HG03460 (cell line): ENCODE results near the gene PIAS2.
"Not testable (repeated sequence)": the region's sequence is repeated elsewhere in the genome, so short reads cannot be mapped to it uniquely, and the experiment has no call there.

ENCODE experiments used
- ATAC-seq: cut with Tn5 transposase; IDR thresholded peaks from one replicate; pipeline ENCODE4 v1.9.1; 2021; ENCODE audit not compliant: unreplicated experiment

Gene PIAS2

GRCh38 chr18:46903406-46903805 is 13.9 kb downstream of the PIAS2 start:
- no peak for ATAC-seq

- peak; percentile 89 for ATAC-seq
These were observed 17.9 kb downstream of the PIAS2 start for GRCh38 chr18:46899274-46899948.

DNA sequence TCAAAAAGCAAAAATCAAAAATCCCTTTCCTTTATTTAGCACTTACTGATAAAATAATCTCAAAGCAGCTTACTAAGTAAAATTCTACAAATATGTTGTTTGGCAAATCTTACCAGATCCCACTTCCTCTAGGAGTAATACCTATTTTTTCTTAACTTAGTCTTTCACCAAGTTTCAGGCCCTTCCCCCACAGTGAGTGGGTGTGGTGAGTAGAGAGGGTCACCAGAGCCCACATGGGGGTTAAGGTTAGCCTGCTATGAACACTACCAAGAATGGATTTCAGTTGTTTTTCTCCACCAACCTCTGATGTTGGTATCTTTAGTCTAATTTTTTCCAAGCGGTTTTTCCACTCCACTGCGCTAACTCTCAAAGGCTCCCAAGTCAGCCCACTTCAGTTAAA is 23.2 kb downstream of the PIAS2 start:
- no peak for ATAC-seq

GRCh38 chr18:46893360-46893759 is 23.9 kb downstream of the PIAS2 start:
- ATAC-seq: no peak

DNA sequence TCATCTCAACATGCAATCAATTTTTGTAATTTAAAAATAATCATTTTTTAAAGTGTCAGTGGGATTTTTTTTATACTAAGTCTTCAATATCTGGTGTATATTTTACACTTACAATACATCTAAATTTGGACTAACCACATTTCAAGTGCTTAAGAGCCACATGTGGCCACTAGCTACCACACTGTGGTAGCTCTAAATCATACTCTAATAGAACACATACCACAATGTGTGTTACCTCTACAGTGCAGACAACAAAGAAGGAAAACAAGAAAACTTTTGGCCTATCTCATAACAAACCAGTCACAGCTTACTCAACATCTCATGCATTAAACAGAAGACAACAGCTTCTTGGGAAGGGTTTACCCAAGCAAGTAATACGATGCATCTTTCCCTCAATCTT is 24.5 kb downstream of the PIAS2 start:
- ATAC-seq: peak; percentile 51

GRCh38 chr18:46891742-46892214 is 25.5 kb downstream of the PIAS2 start:
- ATAC-seq: peak; percentile 78

DNA sequence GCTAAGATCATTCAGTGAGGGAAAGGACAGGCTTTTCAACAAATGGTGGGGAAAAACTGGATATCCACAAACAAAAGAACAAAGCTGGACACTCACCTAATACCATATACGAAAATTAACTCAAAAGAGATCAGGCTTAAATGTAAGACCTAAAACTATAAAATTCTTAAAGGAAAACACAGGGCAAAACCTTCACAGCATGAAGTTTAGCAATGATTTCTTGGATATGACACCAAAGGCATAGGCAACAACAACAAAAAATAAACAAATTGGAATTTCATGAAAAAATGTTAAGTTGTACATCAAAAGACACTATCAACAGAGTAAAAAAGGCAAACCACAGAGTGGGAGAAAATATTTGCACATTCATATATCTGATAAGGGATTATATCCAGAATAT is 28.3 kb downstream of the PIAS2 start:
- no peak for ATAC-seq

DNA sequence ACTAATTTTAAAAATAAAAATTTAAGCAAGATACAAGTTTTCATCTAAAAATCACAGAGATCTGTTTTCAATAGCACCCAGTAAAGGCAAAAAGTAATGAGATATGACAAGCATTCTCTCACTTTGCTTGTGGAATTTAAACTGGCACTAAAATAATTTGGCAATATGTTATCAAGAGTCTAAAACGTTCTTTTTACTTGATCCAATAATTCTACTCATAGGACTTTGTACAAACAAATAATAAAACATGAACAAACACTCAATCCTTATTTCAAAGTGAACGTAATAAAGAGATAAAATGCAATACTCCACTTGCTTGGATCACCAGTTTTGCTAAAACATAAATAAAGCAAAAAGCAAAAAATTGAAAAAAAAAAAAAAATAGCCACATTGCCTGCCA is 30.4 kb downstream of the PIAS2 start:
- no peak for ATAC-seq

DNA sequence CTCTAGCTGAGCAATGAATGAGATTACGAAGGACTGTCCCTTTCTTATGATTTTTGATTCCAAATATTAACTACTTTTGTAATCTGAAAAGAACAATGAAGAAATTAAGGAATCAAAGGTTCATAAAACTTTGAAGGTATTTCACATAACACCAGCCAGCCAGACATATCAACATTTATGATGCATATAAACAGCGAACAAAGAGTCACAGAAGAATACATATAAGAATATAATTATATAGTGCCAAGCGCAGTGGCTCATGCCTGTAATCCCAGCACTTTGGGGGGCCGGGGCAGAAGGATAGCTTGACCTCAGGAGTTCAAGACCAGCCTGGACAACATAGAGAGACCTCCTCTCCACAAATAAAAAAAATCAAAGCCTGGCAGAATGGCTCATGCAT is 34.1 kb downstream of the PIAS2 start:
- ATAC-seq: no peak

GRCh38 chr18:46877329-46877987 is 39.8 kb downstream of the PIAS2 start:
- ATAC-seq: no peak

DNA sequence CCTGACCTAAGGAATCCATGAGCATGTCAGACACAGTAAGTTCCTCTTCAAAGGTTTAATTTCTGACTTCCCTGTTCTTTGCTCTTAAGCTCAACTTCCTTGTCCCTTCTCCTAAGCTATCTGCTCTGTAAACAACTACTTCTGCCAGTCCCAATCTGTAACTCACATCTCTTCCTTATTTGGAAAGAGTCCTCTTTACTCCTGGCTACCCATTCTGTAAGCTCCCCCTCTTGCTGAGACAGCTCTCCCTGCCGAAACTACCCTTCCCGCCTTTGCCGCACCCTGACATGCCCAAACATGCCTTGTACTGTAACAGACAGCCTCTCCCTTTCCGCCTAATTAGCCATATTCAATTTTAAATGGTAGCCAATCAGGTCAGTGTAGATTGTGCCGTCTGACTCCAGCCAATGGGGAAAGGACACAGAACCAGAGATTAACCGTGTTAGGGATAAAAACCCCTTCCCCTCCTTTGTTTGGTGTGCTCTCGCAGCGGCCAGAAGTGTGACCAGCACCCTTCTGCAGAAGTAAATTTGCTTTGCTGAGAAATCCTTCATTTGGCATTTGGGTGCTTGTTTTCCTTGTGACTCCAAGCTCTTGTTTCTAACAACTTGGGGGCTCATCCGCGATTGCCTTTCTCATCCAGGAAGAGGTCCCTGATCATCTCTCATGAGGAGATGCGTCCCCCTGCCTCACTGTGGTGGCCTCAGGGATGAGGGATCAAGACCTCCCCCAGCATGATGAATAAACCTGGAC is 49.0 kb downstream of the PIAS2 start:
- no peak for ATAC-seq

DNA sequence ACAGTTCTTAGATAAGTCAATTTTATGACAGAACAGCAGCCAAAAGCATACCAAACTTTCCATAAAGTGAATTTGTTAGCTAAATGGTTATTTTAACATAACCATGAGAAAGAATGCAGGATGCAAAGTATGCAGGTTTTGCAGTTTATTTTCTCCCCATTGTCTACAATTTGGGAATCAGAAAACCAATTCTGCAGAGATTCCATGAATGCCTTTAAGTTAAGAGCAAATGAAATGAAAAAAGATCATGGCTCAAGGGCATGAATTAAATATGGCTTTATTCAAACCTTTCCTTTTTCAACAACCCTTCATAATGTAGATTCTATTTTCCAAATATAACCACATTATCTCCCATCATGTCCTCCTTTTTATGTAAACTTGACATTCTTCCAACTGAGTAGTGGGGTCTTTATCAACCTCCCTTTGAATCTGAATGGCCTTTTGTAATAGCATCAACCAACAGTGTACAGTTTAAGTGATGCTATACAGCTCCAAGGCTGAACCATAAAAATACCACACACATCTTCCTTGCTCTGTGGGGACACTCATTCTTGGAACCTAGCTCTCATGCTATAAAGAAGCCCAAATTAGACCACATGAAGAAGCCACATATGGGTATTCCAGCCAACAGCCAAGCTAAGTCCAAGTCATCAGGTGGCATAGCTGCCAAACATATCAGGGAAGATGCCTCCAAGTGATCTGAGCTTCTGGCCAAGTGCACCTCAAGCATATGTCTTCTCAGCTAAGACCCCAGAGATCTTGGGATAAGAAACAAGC is 49.8 kb downstream of the PIAS2 start:
- no peak for ATAC-seq

DNA sequence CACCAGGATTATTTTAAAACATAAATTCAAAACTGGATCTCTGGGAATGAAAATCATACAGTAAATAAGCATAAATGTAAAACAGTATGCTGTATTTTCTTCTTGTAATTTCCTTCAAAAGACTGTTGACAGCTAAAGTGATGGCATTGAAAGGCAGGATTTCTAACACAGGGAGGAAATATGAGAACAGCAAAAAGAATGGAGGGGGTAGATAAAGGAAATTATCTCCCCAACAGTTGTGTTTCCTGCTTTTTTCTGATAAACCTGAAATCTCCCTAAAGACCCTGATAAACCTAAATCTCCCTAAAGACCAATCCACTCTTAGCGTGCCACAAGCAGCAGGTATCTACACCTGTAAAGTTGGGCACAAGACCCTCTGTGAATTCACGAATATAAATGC is 50.8 kb downstream of the PIAS2 start:
- ATAC-seq: no peak

- ATAC-seq: not testable (repeated sequence)
These were observed 52.1 kb downstream of the PIAS2 start for GRCh38 chr18:46865245-46865644.

GRCh38 chr18:46859855-46860254 is 57.5 kb downstream of the PIAS2 start:
- ATAC-seq: peak; percentile 58

- ATAC-seq: no peak
These were observed 59.0 kb downstream of the PIAS2 start for GRCh38 chr18:46858290-46858689.

GRCh38 chr18:46856973-46857372 is 60.3 kb downstream of the PIAS2 start:
- no peak for ATAC-seq

DNA sequence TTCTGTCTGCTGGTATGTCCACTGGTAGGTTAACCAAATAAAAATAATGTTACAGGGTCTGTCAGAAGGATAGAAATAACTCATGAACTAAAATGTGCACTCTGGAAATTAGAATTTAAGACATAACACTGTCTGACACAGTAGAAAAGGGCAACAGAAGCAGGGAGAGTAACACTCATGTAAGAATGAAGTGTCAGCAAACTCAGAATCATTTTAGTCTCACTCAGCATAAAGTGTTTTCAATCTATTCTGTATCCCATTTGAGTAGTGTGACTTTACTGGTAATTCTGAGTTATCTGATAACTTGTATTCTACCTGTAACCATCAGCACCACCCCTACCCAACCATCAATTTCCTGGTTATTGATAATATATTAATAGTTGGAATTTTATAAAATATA is 68.3 kb downstream of the PIAS2 start:
- no peak for ATAC-seq

GRCh38 chr18:46843372-46843771 is 73.9 kb downstream of the PIAS2 start:
- ATAC-seq: no peak

- ATAC-seq: no peak
These were observed 74.7 kb downstream of the PIAS2 start for GRCh38 chr18:46842583-46842982.

GRCh38 chr18:46833899-46834298 is 83.4 kb downstream of the PIAS2 start:
- ATAC-seq: no peak
